ENCODE results near the gene TSKS.
A peak's percentile ranks its signal among the peaks of the same experiment; 100 is the strongest.

Gene TSKS

GRCh38 chr19:49763230-49763629, at the start of gene TSKS:
Gene TSKS (minus strand): TSS chr19:49763306. CDS start chr19:49763247, 59 bp downstream.
- no peak for DNase-seq (ENCODE audit: low spot score)
- FAIRE-seq, result no peak

- DNase-seq (ENCODE audit: low spot score), result no peak
- FAIRE-seq, result no peak
Measured at GRCh38 chr19:49812452-49812996, 49.4 kb upstream of the TSKS start.

DNA sequence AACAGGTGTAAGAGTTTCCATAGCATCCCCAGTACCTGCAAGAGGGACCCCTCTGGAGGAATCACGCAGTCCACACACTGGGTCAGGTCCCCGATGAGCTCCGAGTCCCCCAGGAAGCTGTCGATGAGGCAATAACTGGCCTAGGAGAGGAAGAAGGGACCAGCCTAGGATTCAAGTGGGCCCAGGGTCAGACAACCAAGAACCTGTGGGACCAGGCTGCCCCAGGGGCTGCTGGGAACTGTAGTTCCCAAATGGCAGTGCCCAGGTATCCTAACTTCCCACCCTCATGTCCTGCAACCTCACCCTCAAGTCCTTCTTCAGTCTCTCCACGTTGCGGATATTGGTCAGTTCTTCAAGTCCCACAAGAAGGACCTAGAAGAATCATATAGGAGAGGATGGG, 48.2 kb upstream of the TSKS start:
- FAIRE-seq (no peak), DNase-seq (ENCODE audit: low spot score) (no peak)

- DNase-seq (ENCODE audit: low spot score) (no peak), FAIRE-seq (no peak)
Measured at GRCh38 chr19:49809941-49810389, 46.9 kb upstream of the TSKS start.

GRCh38 chr19:49809160-49809940, 46.2 kb upstream of the TSKS start:
- FAIRE-seq (no peak), DNase-seq (ENCODE audit: low spot score) (peak; percentile 5)

DNA sequence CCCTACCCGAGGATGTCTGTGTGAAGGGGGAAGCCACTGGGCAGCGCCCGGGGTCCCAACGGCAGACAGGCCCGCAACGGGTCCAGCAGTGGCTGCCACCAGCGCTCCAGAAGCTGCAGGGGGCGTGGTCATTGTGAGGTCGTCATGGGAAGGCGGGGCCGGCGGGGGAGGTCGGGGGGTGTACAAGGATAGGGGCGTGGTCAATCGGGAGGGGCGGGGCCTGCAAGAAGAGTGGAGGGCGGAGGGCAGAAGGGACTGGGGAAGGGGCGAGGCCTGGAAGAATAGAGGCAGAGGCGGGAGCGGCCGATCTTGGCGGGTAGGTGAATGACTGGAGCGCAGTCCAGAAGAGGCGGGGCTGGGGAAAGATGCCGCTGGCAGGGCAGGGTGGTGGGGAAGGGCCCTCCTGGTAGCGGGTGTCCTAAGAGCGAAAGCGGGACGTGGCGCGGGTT, 45.6 kb upstream of the TSKS start:
- DNase-seq (ENCODE audit: low spot score) (no peak), FAIRE-seq (no peak)

DNA sequence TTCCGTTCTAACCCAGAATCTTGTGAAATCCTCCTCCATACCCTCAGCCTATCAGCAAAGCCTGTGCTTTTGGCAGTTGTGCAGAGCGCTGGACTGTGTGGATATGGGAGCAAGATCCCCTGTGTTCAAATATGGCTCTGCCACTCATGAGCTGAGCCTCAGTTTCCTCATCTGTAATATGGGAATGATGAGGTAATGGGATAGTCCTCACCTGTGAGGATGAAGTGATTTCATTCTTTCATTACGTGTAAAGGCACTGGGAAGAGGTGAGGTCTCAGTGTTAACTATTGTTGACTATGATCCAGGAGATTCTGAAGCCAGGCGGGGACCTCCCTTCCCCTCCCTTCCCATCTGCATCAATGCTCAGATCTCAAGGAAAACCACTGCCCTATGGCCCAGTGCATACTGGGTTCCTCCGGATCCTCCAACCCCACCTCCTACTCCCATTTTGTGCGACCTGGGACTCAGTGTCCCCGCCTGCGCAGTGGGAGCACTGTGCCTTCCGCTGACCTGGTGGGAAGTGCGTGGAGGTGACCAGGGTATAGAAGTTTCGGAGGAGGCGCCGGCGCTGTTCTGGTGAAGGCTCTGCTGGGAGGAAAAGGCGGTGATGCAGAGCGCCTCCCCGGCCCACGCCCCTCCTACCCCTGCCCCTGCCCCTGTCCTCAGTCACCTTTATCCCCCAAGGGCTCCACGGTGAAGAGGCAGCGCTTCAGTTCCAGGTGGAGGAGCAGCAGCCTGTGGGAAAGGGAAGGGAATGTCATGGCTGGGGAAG, 45.0 kb upstream of the TSKS start:
- no peak for FAIRE-seq

DNA sequence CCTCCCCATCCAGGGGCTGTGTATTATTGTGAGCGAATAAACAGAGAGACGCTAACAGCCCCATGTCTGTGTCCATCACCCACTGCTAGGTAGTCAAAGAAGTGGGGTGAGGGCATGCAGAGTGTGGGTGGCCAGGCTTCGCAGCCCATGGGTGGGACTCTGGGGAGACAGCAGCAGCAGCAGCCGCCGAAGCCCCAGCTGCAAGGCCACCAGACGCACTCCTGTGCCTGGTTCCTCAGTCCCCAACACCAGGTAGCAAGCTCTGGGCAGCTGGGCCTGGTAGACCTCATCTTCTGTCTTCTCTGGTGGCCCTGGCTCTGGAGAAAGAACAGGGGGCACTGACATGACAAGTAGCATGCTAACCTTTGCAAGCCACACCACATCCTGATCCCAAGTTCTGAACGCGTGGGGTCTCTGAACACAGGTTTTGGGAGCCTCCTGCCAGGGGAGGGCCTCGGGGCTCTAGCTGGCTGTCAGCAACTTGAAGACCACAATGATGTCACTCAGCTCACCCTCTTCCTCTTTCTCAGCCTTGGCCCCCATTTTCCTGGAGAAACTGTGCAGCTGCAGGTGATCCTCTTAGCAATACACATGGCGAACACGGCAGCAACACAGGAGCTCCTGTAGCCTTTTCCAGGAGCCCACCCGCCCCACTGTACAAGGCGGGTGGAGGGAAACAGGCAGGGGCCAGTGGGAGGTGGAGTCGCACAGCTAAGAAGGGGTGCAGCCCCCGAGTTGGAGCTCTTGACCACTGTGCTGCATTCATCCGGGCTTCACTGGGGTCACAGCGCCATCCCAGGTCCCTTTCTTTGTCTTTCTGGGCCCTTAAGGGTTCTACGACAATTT, 44.2 kb upstream of the TSKS start:
- FAIRE-seq (no peak), DNase-seq (ENCODE audit: low spot score) (no peak)

More for the DNA sequence above, 45.0 kb upstream of the TSKS start:
- no peak for DNase-seq (ENCODE audit: low spot score)

DNA sequence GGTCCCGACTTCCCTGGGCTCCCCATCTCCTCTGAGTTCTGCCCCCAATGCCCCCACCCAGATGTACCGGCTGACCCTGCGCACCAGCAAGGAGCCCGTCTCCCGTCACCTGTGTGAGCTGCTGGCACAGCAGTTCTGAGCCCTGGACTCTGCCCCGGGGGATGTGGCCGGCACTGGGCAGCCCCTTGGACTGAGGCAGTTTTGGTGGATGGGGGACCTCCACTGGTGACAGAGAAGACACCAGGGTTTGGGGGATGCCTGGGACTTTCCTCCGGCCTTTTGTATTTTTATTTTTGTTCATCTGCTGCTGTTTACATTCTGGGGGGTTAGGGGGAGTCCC, 43.5 kb upstream of the TSKS start:
- DNase-seq (ENCODE audit: low spot score) (no peak), FAIRE-seq (no peak)

DNA sequence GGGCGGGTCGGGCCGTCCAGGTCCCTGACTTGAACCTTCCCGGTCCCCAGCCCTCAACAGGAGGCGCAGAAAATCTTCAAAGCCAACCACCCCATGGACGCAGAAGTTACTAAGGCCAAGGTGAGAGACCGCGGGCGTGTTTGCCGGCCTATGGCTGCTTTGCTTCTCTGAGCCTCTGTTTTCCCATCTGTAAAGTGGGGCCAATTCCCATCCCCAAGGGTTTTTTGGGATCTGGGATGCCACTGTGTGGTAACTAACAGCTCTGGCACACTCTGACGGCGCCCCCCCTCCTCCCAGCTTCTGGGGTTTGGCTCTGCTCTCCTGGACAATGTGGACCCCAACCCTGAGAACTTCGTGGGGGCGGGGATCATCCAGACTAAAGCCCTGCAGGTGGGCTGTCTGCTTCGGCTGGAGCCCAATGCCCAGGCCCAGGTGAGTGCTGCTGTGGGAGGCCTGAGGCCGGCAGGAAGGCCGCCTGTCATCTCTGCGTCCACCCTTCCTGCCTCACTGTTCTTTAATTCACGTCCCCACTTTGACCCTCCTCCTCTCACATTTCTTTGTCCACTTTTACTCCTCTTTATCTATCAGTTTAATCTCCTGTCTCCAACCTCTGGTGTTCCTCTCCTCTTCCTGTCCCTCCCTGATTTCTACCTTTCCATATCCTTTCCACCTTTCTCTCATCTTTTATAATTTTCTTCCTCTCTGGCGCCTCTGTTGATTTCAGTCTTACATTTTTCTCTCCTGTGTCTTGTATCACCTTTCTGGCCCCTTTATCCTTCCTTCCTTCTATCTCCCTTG, 42.9 kb upstream of the TSKS start:
- FAIRE-seq, result no peak
- no peak for DNase-seq (ENCODE audit: low spot score)

- DNase-seq (ENCODE audit: low spot score) (no peak), FAIRE-seq (no peak)
Measured at GRCh38 chr19:49803529-49803856, 40.4 kb upstream of the TSKS start.

DNA sequence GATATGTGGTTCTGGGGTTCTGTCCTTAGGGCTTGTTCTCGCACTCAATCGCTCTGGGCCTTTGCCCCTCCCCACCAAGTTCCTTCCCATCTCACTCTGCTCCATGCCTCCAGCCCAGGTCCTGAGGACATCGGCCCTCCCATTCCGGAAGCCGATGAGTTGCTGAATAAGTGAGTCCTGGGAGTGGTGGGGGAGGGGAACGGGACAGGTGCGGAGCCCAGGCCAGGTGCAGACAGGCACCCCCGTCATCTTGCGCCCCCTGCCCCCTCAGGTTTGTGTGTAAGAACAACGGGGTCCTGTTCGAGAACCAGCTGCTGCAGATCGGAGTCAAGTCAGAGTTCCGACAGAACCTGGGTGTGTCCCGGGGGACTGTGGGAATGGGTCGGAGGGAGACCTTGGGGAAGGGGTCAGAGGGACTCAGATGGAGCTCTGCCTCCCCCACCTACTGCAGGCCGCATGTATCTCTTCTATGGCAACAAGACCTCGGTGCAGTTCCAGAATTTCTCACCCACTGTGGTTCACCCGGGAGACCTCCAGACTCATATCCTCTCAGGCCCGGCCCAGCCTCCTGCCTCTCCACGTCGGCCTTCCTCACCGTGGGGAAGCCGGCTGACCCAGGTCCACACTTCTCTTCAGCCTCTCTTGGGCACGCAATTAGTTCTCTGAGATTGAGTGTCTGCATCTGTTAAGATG, 39.9 kb upstream of the TSKS start:
- DNase-seq (ENCODE audit: low spot score), result no peak

GRCh38 chr19:49801966-49802661, 39.0 kb upstream of the TSKS start:
- DNase-seq (ENCODE audit: low spot score) (peak; percentile 5), FAIRE-seq (no peak)

More for the DNA sequence above, 39.9 kb upstream of the TSKS start:
- FAIRE-seq, result no peak

DNA sequence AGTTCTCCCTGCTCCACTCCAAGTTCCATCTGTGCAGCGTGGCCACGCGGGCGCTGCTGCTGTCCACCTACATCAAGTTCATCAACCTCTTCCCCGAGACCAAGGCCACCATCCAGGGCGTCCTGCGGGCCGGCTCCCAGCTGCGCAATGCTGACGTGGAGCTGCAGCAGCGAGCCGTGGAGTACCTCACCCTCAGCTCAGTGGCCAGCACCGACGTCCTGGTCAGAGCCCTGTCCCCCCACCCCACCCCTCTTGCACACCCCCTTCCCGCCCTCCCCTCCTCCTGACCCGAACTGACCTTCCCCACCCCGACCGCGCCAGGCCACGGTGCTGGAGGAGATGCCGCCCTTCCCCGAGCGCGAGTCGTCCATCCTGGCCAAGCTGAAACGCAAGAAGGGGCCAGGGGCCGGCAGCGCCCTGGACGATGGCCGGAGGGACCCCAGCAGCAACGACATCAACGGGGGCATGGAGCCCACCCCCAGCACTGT, 38.3 kb upstream of the TSKS start:
- no peak for FAIRE-seq
- DNase-seq (ENCODE audit: low spot score), result no peak

- no peak for DNase-seq (ENCODE audit: low spot score)
- FAIRE-seq, result no peak
Measured at GRCh38 chr19:49800771-49801170, 37.7 kb upstream of the TSKS start.

- no peak for FAIRE-seq
Measured at GRCh38 chr19:49799798-49800376, 36.8 kb upstream of the TSKS start.

GRCh38 chr19:49799271-49799797, 36.2 kb upstream of the TSKS start:
- no peak for FAIRE-seq
- DNase-seq (ENCODE audit: low spot score), result no peak

More at GRCh38 chr19:49799798-49800376, 36.8 kb upstream of the TSKS start:
- DNase-seq (ENCODE audit: low spot score), result no peak

DNA sequence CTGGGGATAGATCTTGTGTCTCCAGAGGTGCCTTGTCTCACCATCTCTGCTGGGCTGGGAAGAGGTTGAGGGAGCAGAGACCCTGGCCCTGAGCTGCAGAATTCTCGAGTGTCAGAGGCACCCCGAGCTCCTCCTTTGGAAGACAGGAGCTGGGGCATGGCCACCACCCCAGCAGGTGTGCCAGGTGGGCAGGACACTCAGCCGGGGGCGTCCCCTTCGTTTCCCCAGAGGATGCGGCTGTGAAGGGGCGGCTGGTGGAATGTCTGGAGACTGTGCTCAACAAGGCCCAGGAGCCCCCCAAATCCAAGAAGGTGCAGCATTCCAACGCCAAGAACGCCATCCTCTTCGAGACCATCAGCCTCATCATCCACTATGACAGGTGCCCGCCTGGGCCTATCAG, 35.5 kb upstream of the TSKS start:
- DNase-seq (ENCODE audit: low spot score), result no peak
- FAIRE-seq, result no peak

- FAIRE-seq (no peak), DNase-seq (ENCODE audit: low spot score) (no peak)
Measured at GRCh38 chr19:49795615-49796014, 32.5 kb upstream of the TSKS start.

All from RCC 7860 (cell line).